Astrocyte of the hippocampus (primary cell): ENCODE results near the gene ERC1.

Experiments
- DNase-seq: peaks from one replicate; pipeline ENCODE4 v3.0.0; 2011; ENCODE audit warnings: low read depth, low spot score

The ERC1 gene

DNA sequence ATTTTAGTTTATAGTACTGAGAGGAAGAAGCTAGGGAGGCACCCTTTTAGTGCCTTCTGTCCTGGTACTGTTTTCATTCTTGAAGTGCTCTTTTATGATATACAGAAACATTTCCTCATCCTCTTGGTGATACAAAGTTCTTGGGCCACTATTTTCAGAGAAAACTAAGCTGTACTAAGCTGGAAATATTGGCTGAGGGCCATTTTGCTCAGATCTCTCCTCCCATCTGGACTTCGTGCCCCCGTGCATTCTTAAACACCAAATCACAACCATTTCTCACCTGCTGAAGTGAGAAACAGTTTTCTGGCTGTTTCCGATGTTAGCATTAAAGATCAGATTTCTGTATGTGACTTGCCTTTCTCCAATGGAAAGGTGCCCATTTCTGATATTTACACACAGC, 444.4 kb downstream of the ERC1 start:
- peak; percentile 21 for DNase-seq

- no peak for DNase-seq
Observed at GRCh38 chr12:1436015-1436414, 445.0 kb downstream of the ERC1 start.

DNA sequence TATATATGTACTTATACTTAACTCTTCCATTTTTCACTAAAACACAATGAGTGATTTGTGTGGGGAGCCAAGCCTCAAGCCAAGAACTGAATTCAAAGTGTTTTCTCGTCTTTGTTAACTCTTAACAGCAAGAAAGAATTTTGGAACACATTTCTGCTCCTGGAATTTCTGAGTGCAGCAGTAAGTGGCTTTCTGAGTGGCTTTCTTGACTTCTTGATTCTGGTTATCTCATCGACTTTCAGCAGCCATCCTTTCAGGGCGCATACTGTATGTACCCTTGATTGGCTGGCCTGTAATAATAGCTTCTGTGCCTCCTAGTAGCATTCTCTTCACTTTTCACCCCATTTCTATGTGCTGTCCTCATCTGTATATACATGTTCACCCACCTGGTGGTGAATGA, 446.0 kb downstream of the ERC1 start:
- DNase-seq, result no peak

GRCh38 chr12:1439201-1439600, 448.2 kb downstream of the ERC1 start:
- no peak for DNase-seq

- no peak for DNase-seq
Observed at GRCh38 chr12:1439687-1440086, 448.7 kb downstream of the ERC1 start.

DNA sequence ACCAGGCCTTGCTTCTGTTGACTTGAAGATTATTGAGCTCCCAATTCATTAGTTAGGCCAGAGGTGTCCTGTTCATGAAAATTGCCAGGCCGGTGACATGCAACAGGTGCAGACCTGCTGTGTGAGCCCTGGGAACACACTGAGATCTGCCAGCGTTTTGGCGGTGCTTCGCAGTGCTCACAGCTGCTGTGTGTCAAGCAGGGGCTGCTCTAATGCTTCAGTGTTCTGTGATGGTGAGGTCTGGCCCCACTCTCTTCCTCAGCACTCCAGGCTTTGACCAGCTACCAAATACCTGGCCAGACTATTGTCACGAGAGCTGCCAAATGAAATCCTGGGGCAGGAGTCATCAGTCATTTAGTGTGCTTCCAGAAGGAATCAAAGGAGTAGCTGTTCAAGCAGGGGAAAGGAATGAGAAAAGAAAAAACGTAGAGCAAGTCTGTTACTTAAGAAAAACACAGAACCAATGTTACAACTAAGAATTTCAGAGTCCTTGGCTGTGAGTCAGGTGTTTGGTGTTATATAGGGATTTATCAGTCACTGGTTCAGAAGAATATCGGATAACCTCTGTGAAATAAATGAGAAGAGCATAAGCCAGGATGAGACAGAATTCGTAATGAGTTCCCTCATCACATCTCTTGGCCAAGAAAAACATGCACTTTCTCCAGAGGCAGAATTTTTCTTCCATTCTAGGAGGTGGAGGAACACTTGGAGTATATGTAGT, 452.6 kb downstream of the ERC1 start:
- peak; percentile 92 for DNase-seq

DNA sequence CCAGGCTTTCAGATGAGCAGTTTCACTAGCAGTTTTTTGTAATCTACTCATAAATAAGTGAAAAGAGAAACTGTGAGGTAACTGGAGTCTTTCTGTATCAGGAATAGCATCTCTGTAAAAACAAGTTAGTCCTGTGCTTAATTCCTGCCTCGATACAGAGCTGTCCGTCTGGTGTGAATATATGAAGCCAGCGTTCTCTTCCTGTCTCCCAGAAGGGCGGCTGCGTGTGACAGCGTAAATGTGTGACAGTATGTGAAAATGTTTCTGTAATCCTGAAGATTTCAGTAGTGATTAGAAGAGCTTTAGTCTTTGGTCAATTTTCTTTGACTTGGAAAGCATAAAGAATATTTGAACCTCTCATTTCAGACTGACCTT, 453.1 kb downstream of the ERC1 start:
- no peak for DNase-seq

- DNase-seq, result no peak
Observed at GRCh38 chr12:1445807-1446206, 454.8 kb downstream of the ERC1 start.

DNA sequence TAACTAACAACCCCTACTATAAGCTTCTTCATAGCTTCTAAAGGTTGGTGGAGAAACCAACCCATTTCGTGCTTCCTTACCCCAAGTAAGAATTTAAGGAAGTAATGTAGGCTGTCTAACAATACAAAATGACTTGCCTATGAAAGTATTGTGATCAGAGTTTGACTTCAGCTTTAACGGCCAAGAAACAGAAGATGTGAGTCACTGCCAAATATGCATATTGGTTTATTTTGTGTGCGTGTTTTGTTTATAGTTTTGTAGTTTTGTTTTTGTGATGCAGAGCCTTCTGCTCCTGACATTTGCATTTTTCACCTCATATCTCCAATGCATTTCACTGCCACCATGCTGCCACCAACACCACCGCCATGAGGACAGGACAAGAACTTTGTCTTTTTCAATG, 457.3 kb downstream of the ERC1 start:
- no peak for DNase-seq

DNA sequence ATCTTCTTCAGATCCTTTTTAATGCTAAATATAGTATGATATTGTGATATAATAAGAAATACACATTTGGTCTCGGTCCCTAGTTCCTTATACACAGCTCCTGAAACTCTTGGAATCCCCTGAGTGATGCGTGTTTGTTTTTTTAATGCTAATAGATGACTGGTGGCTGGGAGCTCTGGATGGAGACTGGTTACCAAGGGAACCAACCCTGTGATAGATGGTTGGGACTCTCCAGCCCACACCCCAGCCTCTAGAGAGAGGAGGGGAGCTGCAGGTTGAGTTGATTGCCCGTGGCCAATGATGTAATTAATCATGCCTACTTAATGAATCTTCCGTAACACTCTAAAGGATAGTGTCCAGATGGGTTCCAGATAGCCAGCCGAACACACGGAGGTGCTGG, 462.8 kb downstream of the ERC1 start:
- peak; percentile 75 for DNase-seq

DNA sequence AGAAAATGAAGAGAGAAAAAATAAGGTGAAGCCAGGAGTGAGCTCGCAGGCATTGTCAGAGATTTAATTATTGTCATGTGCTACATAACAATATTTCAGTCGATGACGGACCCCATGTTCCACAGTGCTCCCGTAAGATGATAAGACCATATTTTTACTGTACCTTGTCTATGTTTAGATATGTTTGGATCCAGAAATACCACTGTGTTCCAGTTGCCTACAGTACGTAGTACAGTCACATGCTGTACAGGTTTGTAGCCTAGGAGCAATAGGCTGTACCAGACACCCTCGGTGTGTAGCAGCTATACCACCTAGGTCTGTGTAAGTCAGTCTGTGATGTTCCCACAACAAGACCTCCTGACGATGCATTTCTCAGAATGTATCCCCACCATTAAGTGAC, 465.9 kb downstream of the ERC1 start:
- no peak for DNase-seq

- peak; percentile 96 for DNase-seq
Observed at GRCh38 chr12:1457901-1458300, 466.9 kb downstream of the ERC1 start.

DNA sequence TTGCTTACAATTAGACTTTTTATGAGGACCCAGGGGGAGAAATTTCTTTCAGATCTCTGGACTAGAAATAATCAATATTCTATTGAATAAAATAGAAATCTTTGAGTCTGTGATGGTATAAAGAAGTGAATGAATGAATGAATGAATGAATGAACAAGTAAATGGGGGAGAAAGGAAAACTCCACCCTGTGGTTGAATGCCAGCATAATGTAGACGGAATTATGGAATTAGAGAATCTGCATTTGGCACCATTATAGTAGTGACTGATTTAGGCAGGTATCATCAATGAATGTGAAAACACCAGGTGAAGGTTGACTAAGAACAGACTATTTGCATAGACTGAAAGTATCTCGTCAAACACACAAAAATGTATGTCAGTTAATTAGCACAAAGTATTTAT, 468.3 kb downstream of the ERC1 start:
- no peak for DNase-seq

DNA sequence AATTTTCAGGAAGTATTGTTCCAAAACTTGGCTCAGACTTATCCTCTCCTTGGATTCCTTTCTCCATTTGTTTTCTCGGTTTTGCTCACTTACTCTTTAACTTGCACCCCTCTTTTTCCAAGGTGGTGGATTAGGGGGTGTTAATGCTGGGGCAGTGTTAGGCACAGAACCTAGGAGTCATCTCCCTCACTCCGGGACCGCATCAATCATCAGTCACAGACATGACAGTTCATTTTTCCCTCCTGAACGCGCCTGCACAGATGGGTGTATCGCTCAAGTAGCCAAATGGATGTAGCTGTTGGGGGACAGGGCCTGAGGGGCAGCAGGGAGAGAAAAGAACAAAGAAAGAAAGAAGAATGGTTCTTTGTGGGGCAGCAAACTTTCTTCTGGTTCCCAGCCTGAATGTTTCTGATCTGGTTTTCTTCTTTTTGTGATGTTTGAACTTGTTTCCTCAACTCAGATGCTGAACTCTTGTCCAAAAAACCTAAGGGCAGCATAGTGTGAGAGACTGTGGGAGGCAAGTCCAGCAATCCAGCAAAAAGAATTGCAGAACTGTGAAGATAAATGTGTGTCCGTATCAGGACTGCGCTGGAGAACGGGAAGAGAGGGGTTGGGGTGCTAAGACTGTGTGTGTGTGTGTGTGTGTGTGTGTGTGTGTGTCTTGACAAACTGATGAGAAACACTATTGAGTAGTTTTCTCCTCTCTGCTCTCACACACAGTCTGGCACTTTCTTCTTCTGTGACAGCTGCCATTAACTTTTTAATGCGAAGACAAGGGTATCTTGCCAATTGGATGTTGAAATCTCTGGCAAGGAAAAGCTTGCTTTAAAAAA, 472.3 kb downstream of the ERC1 start:
- no peak for DNase-seq

DNA sequence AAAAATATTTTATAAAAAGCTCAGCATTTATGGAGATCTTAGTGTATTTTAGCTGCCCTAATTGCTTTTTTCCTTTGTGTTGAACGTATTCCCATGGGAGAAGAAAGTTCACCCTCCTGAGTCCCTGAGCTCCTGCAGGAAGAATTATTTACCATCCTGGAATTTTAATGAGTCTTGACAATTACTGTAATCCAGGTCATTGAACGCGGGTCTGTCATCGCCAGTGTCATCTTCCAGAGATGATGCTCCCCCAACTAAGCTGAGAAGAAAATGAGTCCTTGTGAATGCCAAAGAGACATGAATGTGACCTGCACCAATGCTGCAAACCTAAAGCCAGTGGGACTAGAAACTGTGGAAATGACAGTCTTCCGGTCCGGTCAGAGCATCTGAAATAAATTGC, 473.9 kb downstream of the ERC1 start:
- no peak for DNase-seq

GRCh38 chr12:1465990-1466389, 475.0 kb downstream of the ERC1 start:
- no peak for DNase-seq

GRCh38 chr12:1466481-1467154, 475.6 kb downstream of the ERC1 start:
- DNase-seq, result no peak

DNA sequence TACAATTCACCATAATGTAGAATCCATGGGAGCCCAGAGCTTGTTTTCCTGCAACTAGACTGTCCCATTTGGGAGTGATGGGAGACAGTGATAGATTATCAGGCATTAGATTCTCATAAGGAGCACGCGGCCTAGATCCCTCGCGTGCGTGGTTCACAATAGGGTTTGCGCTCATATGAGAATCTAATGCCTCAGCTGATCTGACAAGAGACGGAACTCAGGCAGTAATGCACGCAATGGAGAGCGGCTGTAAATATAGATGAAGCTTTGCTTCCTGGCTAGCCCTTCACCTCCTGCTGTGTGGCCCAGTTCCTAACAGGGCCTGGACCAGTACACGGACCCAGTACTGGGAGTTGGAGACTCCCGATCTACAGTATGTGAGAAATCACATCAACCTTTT, 476.7 kb downstream of the ERC1 start:
- no peak for DNase-seq

GRCh38 chr12:1469070-1469469, 478.0 kb downstream of the ERC1 start:
- DNase-seq, result no peak

DNA sequence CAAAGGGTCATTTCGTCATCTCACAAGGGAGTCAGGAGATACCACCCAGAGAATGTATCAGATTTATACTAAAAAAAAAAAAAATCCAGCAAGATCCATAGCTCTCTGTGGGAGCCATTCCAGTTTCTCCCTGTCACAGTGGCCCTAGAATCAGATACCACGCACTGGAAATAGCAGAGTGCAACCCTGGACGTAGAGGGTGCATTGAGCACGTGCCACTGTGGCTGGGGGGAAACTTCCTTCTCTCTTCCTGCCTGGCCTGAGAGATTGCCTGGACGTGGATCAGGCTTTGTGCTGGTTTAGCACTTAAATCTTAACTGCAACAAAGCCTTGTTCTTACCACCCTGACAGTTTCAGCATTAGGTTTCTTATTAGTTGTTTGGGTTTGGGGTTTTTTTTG, 479.0 kb downstream of the ERC1 start:
- peak; percentile 21 for DNase-seq

GRCh38 chr12:1471224-1471623, 480.2 kb downstream of the ERC1 start:
- DNase-seq, result no peak

DNA sequence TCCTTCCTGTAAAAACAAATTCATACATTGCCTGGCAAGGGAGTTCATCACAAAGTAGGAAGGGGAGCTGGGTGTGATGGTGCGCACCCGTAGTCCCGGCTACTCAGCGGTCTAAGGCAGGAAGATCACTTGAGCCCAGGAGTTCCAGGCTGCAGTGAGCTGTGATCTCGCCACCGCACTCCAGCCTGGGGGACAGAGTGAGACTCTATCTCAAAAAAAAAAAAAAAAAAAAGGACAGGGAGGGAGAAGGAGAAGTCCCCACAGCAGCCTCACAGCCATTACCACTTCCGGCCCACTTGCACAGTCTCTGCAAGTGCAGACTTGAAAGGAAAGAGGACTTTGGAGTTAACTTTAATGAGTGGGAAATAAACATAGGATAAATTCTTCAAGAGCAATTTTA, 482.4 kb downstream of the ERC1 start:
- no peak for DNase-seq
